ENCODE data around the gene YPEL5.

- TF ChIP-seq CTCF (conservative IDR thresholded peaks at IDR 0.05; ENCODE audit: low read length) (no peak), EZH2phosphoT487 (IDR thresholded peaks at IDR 0.05; ENCODE audit: borderline replicate concordance) (no peak)
Measured at GRCh38 chr2:30113617-30114293, 33.1 kb upstream of the YPEL5 start.

Measured in Loucy (cell line).